HG03378 (cell line): ENCODE measurements around the gene DGKI.

Experiments used
- ATAC-seq: cut with Tn5 transposase; IDR thresholded peaks from one replicate; pipeline ENCODE4 v1.9.1; 2021; ENCODE audit warnings: mild to moderate bottlenecking, moderate library complexity; ENCODE audit not compliant: unreplicated experiment

The DGKI gene

DNA sequence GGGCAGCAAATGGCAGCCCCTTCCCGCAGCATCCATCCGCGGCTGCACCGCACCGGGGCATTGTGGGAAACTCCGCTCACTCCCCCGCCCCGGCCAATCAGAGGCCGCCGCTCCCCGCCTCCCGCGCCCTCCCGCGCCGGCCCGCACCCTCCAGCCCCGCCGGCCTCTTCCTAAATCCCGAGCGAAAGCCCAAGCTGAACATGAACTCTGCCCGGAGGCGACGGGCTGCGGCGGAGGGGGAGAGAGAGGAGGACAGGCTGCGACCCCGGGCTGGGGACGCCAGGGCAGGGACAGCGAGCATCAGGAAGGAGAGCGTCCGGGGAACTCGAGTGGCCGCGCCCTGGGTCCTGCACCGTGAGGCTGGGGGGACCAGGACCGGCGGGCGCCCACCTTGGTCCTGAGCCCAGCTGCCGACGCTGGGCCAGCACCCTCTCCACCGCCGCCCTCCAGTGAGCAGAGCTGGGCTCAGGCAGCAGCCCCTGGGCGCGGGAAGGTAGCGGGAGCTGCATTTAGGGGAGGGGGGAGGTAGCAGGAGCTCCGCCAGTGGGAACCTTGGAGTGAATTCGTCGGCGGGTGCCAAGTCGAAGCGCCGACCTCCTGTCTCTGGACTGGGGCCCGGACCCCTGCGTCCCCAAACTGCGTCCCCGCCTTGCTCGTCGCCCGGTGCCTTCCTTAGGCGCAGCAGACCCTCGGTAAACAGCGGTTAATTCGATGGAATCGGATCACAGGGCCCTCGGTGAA lies at the start of gene DGKI:
Gene DGKI, minus strand, starts transcription at position 148 of the 741 bp plus-strand sequence.
- ATAC-seq: no peak

DNA sequence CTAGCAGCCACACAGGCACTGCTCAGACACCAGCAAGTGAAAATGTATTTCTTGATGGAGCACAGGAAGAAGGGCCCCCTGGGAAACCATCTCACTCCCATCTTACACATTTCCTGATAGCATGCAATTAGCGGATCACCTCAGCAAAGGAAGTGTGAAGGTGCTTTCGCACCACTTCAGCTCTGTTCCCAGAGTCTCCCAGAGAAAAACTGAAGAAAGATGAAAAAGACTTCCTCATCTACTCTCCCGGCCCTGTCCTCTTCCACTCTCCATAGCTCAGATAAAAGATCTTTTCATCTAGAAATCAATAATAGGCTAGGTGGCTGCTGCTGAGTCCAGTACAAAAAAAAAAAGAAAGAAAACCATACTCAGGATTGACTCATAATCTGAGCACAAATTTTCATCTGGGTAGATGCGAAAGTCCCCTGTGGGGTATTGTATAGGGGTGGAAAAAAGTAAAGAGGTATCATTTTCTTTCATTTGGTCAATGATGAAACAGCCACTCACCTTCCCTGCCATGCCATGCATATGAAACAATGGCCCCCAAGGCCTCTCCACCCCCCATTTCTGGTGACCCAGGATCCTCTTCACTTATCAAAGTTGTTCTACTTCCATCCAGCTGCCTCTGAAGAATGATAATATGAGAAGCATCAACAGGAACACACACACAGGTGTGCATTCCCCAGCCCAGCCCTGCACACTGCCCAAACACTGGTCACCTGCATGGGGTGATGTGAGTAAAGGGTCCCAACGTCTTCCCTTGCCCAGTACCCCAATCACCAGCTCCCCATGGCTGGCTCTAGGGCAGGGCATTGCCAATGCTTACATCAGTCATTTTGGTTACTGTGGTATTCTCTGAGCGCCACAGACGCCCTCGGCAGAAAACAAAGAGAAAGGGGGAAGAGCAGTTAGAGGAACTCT lies 48.8 kb upstream of the DGKI start:
- ATAC-seq: peak; percentile 86

DNA sequence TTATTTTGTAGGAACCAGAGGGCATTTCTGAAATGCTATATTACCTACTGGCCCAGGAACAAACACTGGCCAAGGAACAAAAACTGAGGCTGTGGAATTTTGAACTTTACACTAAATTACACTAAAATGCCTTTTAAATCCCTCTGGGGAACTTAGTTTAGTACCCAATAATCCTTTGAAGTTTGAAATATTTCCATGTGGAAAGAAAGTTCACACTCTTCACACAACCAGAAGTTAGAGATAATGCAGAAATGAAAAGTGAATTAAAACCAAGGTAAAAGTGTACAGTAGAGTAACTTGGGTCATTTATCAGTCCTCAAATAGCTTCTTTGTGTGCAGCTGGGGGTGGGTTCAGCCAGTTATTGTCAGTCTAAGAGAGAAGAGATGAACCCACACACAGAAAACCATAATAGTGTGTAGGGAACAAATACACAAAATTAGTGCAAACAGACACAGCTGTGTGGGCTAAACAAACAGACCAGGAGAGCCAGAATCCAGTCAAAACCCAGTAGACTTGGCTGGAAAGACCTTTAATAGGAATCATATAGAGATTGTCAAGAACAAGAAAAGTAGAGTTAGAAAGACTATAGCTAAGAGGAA lies 46.5 kb upstream of the DGKI start:
- ATAC-seq: no peak

DNA sequence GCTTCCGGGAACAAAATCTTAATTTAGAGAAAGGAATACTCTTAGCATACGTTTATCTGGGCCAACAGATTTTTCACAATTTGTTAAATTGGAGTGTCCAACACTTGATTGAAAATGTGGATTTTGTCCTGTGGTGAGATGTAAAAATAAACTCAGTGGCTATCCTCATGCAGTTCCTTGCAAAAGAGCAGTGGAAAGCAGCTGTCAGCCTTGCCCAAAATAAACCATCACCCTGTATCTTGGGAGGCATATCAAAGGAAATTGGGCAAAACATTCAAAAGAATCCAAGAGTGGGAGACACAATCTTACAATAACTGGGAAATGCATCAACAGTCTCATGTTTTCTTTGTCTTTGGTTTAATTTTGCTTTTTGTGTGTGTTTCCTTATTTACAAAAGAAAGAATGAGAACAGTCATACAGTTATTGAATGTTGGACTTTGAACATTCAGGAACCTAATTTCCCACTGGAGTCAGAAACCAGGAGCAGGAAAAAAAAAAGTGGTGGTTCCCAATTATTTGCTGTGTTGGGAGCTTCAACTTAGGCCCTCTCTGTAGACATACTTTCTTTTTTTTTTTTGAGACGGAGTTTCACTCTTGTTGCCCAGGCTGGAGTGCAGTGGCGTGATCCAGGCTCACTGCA lies 44.4 kb upstream of the DGKI start:
- ATAC-seq: no peak

DNA sequence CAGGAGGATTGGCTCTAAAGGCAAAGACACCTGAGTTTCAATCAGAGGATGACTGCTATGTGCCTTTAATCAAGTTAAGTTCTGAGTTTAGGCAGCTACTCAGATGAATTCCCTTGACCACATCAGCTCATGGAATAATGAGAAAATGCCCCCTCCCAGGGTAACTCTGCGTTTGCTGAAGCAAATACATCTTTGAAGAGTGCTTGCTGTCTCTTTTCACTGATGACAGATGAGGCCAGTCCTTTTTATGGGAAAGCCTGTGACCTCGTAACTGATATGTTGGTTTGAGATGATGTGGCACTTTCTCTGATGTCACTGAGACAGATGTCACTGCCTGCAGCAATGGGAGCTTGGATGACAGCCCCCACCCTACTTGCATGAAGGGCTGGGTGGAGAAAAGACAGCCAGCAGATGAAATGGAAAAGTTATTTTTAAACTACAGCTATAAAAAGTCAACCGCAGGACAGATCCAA lies 43.7 kb upstream of the DGKI start:
- no peak for ATAC-seq

DNA sequence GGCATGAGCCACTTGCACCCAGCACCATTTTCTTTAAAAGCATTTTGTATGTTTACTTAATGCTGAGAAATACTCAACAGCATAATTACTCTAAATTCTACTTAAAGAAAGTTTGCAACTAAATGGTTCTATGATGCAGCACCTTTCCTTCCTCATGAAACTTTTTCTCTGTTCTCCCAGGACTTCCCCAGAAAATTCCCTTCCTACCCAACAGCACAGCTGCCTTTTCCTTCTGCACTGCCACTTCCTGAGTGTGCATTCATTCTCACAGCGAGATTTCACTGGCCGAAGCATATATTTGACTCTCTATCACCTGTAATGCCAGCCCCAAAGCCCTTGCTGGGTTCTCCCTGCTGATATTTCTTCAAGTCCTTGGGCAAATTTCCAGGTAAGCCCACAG lies 41.5 kb upstream of the DGKI start:
- no peak for ATAC-seq

DNA sequence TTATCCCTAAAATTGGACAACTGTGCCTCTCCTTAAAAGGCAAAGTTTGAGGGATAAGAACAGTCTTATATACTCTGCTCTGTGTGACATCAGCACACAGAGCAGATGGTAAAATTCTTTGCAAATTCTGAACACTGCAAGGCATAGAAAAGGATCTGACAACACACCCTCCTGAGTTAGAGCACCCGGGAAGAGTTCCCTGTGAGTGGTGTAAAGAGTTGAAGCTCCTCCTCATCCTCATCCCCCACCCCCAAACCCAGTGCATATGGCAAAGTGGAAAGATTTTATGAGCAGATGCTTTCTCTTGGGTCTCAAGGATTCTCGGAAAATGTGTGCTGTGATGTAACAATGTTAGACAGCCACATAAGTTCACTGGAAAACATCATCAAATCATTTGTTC lies 40.0 kb upstream of the DGKI start:
- ATAC-seq: no peak

DNA sequence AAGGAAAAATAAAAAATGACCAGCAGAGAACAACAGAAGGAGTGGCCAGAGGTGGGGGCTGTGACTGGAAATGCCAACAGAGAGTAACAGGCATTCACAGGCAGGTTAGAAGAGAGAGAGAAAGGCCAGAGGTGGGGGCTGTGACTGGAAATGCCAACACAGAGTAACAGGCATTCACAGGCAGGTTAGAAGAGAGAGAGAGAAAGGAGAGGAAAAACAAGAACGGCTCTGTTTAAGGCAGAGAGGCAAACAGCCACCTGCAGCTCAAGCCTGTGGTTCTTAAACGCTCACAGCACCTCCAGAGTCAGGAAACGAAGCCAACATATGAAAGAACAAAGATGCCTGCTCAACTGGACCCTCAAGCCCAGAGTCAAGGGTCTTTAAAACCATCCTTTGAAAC lies 39.5 kb upstream of the DGKI start:
- no peak for ATAC-seq

DNA sequence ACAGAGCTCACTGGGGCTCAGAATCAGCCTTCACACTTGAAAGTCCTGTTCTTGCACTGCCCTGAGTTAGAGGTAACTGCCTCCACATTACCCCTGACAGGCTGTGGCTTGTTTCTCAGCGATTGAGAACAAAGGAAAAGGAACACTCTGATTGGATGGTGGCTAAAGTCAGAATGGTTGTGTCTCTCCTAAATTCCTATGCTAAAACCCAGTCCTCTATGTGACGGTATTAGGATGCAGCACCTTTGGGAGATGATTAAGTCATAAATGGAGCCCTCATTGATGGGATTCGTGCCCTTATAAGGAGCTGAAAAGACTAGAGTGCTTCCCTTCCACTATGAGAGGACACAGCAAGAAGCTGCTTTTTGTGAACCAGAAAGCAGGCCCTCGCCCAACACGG lies 38.9 kb upstream of the DGKI start:
- ATAC-seq: no peak

DNA sequence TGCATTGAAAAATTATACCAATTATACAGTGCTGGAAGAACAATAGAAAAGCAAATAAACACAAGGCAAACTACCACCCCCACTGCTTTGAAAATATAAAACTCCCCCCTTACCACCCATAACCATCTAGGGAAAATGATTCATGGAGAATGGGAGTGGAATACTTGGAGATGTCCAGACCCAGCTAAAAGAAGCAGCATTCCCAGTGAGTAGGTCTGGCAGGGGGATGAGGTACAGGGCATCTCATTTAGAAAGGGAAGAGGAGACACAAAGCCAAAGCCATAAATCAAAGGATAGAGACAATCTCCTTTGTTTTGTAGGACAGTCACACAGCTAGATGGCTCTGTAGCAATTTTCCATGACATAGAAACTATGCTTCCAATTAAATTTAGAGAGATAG lies 36.0 kb upstream of the DGKI start:
- ATAC-seq: no peak

DNA sequence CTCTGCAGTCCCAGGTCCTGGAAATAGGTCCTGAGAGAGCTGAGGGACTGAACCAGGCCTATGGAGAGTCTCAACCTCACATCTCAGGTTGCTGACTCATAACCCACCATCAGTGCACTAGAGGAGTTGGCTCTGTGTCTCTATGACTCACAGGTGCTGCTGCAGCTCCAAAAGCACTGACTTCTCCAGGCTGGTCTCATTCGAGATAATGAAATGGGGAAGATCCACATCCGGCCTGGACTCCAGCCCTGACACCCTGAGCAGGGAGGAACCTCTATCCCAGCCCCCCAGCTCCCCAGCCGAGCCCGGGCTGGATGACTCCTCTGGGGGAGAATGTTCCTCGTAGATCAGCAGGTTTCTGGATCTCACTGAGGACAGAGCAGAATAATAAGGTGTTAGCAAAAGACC lies 35.5 kb upstream of the DGKI start:
- ATAC-seq: peak; percentile 97

DNA sequence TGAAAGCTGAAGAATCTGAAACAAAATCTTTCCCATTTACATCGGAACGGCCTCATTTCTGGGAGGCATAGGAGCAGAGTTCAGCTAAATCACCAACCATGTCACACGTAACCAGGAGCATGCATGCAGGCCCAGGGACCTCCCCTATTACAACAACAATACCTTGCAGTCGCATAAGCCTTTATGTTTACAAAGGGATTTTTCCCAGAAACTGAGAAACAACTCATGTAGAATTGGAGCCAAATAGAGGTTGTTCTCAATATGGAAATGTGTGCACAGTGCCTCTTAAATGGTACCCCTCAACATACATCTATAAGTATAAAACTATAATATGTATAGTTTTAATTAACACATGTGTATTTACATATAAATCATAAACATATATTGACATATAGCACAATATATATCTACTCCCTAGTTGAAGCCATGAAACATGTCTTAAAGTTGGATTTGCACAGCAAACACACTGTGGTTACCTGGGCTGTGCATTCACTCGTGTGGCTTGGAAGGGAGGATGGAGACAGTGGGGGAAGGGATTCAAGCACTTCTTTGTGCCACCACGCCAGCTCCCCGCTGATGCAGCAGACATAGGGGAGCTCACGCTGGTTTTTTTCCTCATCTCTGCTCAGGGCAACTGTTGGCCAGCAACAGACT lies 35.0 kb upstream of the DGKI start:
- peak; percentile 21 for ATAC-seq

DNA sequence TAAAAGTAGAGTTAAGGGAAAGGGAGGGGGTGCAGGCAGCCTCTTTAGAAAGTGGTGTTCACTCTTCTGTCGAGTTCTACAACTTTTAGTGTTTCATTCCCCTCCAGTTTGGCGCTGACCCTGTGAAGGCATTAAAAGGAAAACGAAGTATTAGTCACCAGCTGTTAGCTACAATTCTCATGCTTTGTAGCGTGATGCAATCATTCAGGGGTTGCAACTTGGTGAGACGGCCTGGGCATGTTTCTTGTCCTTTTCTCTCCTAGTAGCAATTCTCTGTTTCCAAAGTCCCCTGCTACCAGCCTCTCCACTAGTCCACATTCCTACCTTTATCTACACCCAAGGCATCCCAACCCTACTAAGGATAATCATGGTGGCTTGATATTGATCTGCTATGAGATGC lies 33.7 kb upstream of the DGKI start:
- ATAC-seq: no peak

DNA sequence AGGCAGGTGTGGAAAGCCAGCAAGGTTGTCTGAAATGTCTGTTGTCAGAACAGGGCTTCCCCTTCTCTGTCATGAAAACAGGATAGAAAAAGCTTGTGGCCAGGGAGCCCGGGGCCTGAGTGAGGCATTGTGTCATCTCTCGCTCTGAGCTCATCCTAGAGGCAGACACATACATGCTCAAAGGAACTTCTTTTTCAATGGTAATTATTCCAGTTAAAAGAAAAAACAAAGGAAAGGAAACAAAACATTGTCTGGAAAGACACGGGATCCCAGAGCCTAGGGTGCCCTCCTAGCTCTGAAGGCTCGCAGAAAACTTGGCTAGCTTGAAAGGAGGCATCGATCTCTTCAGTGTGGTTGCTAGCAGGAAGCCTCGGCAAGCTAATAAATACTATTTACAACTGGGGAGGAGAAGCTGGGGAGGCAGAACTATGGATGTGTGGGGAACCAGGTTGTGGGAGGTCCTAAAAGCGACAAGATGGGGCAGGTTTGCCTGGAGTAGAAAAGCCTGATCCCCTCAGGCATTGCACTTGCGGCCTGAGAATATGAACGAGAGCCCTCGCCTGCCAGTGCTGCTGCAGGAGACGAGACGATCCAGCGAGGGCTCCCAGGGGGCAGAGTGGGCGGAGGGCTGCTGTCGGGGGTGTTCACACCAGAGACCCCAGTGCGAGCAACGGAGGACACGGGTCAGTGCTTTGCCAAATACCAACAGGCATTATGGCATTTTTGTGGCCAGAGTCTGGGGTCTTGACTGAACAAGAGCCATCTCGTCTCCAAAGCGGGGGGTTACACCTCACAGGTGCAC lies 32.8 kb upstream of the DGKI start:
- no peak for ATAC-seq

DNA sequence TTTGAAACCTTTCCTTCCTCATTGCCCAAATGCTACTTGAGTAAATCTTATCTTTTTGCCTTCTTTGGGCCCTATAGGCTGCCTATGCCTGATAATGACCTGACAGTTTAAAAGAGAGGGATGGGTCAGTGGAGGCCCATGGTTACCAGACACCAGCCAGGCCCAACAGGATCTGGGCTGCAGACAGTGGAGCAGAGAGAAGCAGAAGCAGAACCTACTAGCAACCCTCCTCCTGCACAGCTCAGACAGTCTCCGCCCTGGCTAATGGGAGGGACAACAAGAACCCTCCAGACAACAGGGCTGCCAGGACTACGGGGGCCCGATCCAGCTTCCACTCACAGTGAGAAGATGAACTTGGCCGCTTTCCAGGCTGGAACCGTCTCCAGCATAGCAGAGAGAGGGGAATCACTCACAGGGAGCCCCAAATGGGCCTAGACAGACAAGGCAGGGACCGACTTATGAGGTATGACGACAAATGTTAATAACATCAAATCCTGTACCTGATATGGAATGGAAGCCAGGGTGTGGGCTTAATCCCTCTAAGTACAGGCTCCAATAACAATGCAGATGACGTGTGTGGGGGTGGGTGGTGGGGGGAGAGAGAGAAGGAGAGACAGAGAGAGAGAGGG lies 31.7 kb upstream of the DGKI start:
- ATAC-seq: no peak

DNA sequence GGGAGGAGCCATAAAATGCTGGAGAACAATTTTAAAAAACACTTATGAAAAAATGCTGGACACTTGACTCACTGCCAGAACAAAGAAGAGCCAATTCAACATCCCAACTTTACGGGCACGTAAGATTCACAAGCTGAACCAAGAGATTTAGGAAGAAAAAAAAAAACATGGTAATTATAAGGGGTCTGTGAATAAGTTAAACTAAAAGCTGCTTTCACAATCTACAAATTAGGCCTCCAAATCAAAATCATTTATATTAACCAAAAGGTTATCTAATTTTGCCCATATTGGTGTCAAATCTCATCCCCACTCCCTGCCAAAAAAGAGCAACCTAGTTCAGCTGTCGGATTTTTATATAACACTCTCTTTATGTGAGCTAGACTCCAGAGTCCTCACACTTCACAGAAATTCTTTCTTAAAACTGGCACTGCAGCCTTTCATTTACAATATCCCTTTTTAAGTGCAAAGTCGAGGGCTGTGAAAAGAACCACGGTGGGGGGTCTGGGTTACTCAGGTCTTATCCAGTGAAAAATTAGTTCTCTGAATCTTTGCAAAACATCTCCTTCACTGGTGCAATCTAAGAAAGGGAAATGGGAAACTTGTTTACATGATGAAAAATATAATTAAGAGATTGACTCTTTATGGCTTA lies 30.4 kb upstream of the DGKI start:
- ATAC-seq: no peak

DNA sequence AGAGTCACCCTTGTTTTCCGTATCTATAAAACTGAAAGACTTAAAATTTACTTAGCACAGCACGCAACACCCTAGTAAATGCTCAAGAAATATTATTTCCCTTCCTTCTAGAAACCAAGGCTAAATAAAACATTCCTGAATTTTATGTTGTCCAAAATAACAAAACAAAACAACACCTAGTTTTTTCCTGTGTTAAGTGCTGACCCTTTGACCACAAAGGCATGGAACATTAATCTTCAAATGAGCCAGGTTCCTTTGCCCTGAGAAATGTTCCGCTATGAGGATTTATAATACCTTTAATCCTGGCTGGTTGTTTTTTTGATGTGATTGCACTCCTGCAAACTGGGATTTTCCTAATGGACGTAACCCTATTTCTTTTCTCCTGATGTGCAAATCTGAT lies 29.0 kb upstream of the DGKI start:
- ATAC-seq: no peak

DNA sequence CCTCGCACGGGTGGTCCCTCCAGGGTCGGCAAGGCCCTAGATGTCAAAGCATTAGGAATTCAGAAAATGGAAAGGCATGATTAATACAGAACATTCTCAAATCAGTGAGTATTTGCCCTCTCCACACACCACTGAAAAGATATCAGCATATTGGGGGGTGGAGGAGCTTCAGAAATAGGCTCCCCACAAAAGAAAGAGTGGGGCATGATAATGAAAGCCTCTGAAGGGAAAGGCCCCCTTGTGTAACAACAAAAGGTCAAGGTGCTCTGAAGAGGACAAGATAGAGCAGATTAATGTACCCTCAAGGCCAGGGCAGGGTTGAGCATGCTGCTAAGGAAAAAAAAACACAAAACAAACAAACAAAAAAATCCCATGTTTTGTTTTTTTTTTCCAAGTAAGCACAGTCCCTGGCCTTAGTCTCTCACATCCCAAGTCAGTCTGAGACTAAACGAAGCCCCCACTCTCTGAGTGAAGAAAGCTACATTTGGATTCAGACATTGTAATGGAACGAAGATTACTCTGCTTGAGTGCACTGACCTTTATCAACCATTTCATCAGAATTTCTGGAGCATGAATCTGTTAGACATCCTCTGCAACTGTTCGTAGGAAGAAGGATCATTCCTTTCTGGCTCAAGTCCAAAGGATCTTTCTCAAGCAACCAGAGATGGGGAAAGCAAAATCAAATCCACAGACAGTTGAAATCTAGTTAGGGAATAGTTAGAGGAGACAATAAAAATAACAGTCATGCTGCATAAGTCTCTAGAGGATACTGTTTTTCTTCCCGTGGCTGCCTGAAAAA lies 27.4 kb upstream of the DGKI start:
- no peak for ATAC-seq
